K562 (cell line): Measurements from ENCODE around the gene GDAP1L1. TPM values are rescaled to one million over a fixed set of nuclear protein-coding genes. Genes with fewer than 3 reads are reported as not detected.

ENCODE experiments used
- ATAC-seq: fragments of 200-7000 bp; cut with Tn5 transposase; 3 replicates; pipeline ENCODE4 v1.9.1; 2020; ENCODE audit warnings: moderate library complexity
- BruUV-seq: library from RNA; stranded (reverse); fragments of 400-500 nt; replicated peaks from 2 replicates; lab custom pipeline; 2021; lab: Mats Ljungman, UMichigan
- CTCF ChIA-PET: fragments of 300-600 bp; formaldehyde crosslinking; extraction: SDS; loops from one replicate; lab custom pipeline; 2021; ENCODE audit warnings: low intra/inter-chr PET ratio; lab: Yijun Ruan, JAX
- POLR2A ChIA-PET: fragments of 300-600, 350-650 bp; sonication (Branson Sonifier 250); formaldehyde crosslinking; extraction: SDS; loops from one replicate; lab custom pipeline; 2021; ENCODE audit warnings: antibody characterized with exemption, inconsistent platforms; lab: Yijun Ruan, JAX
- DNase-seq, 4 experiments: peaks; one replicate each; pipeline versions ENCODE4 v3.0.0 to v3.0.0-alpha.2; 2011 to 2018; ENCODE audit warnings: low spot score in 3 of 4, mixed read lengths in 3 of 4; ENCODE audit errors: extremely low read depth in 1 of 4
- FAIRE-seq: peaks from 2 replicates; lab custom pipeline; 2011; peaks lifted over from hg19 to GRCh38; lab: Jason Lieb, UNC
- H2AFZ ChIP-seq: 2 replicates; pipeline ENCODE4 v1.6.0; 2011; ENCODE audit warnings: low read depth, low read length, control low read depth, inconsistent platforms
- H3K27ac ChIP-seq: fragments of 200-600 bp; 3 replicates; pipeline ENCODE4 v1.8.0; 2011; ENCODE audit warnings: low read depth, mild to moderate bottlenecking, control low read depth, inconsistent platforms, low read length, moderate library complexity, mixed read lengths; ENCODE audit errors: extremely low read depth
- H3K27me3 ChIP-seq, 2 experiments: fragments of 300-600 bp in 1 of 2; 2 replicates in 1 of 2; 3 replicates in 1 of 2; pipeline versions ENCODE4 v1.6.0 to v1.8.0; 2011; ENCODE audit warnings: inconsistent platforms in 2 of 2, low read length in 2 of 2, mild to moderate bottlenecking in 1 of 2, mixed read lengths in 1 of 2, moderate library complexity in 1 of 2; ENCODE audit not compliant: control insufficient read depth in 2 of 2, insufficient read depth in 2 of 2
- H3K36me3 ChIP-seq: fragments of 300-600 bp; 3 replicates; pipeline ENCODE4 v1.8.0; 2011; ENCODE audit warnings: mild to moderate bottlenecking, low read length, inconsistent platforms; ENCODE audit not compliant: control insufficient read depth, insufficient read depth
- H3K4me1 ChIP-seq, 2 experiments: fragments of 200-600 bp in 1 of 2; replicated peaks in 1 of 2; 2 replicates in 1 of 2; 3 replicates in 1 of 2; pipeline versions ENCODE4 v1.5.1 to v1.8.0; 2011; ENCODE audit warnings: inconsistent platforms in 2 of 2, low read length in 2 of 2, mild to moderate bottlenecking in 1 of 2, mixed read lengths in 1 of 2, moderate library complexity in 1 of 2; ENCODE audit not compliant: control insufficient read depth in 2 of 2, insufficient read depth in 2 of 2
- H3K4me2 ChIP-seq: 2 replicates; pipeline ENCODE4 v1.6.1; 2011; ENCODE audit warnings: low read length, control low read depth, inconsistent platforms, mixed read lengths; ENCODE audit not compliant: insufficient read depth
- H3K4me3 ChIP-seq: fragments of 200-600 bp; sonication (generic), shearing (Covaris generic); 2 replicates; pipeline ENCODE4 v1.5.1; 2016; ENCODE audit warnings: control low read depth, inconsistent platforms
- H3K79me2 ChIP-seq: fragments of 200-600 bp; 3 replicates; pipeline ENCODE4 v1.8.0; 2011; ENCODE audit warnings: low read length, inconsistent platforms; ENCODE audit not compliant: control insufficient read depth, insufficient read depth
- H3K9ac ChIP-seq, 2 experiments: 2 replicates each; pipeline versions ENCODE4 v1.6.0 to v1.6.1; 2011; ENCODE audit warnings: low read depth in 2 of 2, low read length in 2 of 2, control low read depth in 1 of 2, inconsistent platforms in 1 of 2, mild to moderate bottlenecking in 1 of 2, mixed read lengths in 1 of 2; ENCODE audit not compliant: insufficient read depth in 1 of 2
- H3K9me1 ChIP-seq: one replicate; pipeline ENCODE4 v1.6.0; 2011; ENCODE audit warnings: inconsistent platforms, mild to moderate bottlenecking, low read length, moderate library complexity; ENCODE audit not compliant: control insufficient read depth, insufficient read depth
- H3K9me3 ChIP-seq: replicated peaks from 2 replicates; pipeline ENCODE4 v1.5.1; 2011; ENCODE audit warnings: low read depth, low read length, inconsistent platforms; ENCODE audit not compliant: control insufficient read depth, insufficient read depth
- H4K20me1 ChIP-seq: replicated peaks from 2 replicates; pipeline ENCODE4 v1.6.1; 2011; ENCODE audit warnings: low read length, inconsistent platforms, mixed read lengths; ENCODE audit not compliant: control insufficient read depth, insufficient read depth
- ARID2 ChIP-seq: fragments of 450-650 bp; IDR thresholded peaks from 2 replicates; pipeline ENCODE4 v1.6.1; 2017; ENCODE audit warnings: antibody characterized with exemption, mild to moderate bottlenecking
- C11orf30 ChIP-seq: fragments of 450-650 bp; IDR thresholded peaks from 2 replicates; pipeline ENCODE4 v1.6.1; 2016; ENCODE audit warnings: low read depth, mild to moderate bottlenecking
- CC2D1A ChIP-seq: fragments of 450-650 bp; IDR thresholded peaks from 2 replicates; pipeline ENCODE4 v1.6.1; 2017; ENCODE audit warnings: mild to moderate bottlenecking
- CEBPG ChIP-seq, 3 experiments: fragments of 200-800 bp in 1 of 3; sonication (Bioruptor generic) in 1 of 3; sonication (generic) in 1 of 3; formaldehyde crosslinking in 1 of 3; IDR thresholded peaks in 2 of 3; conservative IDR thresholded peaks in 1 of 3; 2 replicates each; pipeline versions ENCODE4 v1.6.1 to v1.8.0; 2016 to 2022; ENCODE audit warnings: missing compliant biosample characterization in 2 of 3, missing genetic modification characterization in 2 of 3, mild to moderate bottlenecking in 1 of 3, missing genetic modification reagents in 1 of 3
- MIER1 ChIP-seq: fragments of 450-650 bp; IDR thresholded peaks from 2 replicates; pipeline ENCODE4 v1.6.1; 2016; ENCODE audit warnings: antibody characterized with exemption, mild to moderate bottlenecking, low read depth
- MXI1 ChIP-seq: IDR thresholded peaks from 2 replicates; pipeline ENCODE4 v1.6.1; 2011; ENCODE audit warnings: low read depth, mild to moderate bottlenecking, improper control_type of control experiment, low read length
- SMARCE1 ChIP-seq: fragments of 450-650 bp; IDR thresholded peaks from 2 replicates; pipeline ENCODE4 v1.7.1; 2016; ENCODE audit warnings: mild to moderate bottlenecking
- THRAP3 ChIP-seq: fragments of 450-650 bp; IDR thresholded peaks from 2 replicates; pipeline ENCODE4 v1.6.1; 2016; ENCODE audit warnings: mild to moderate bottlenecking, inconsistent platforms, borderline replicate concordance
- ZBTB33 ChIP-seq: sonication (generic); formaldehyde crosslinking; IDR thresholded peaks from 2 replicates; pipeline ENCODE4 v1.8.1; 2023; ENCODE audit warnings: mild to moderate bottlenecking, missing genetic modification reagents
- ZBTB7A ChIP-seq: IDR thresholded peaks from 2 replicates; pipeline ENCODE4 v1.6.1; 2011; ENCODE audit warnings: low read depth, mild to moderate bottlenecking, low read length, moderate library complexity, borderline replicate concordance; ENCODE audit not compliant: control insufficient read depth
- ZNF57 ChIP-seq: fragments of 450-650 bp; formaldehyde crosslinking; IDR thresholded peaks from 2 replicates; pipeline ENCODE4 v1.4.0; 2020; ENCODE audit warnings: mild to moderate bottlenecking, moderate library complexity
- ZNF695 ChIP-seq: fragments of 450-650 bp; formaldehyde crosslinking; IDR thresholded peaks from 2 replicates; pipeline ENCODE4 v1.4.0; 2020; ENCODE audit warnings: mild to moderate bottlenecking, moderate library complexity
- WGBS: fragments of 100-300 bp; shearing (Covaris generic); methylation state at CpG from one replicate; pipeline ENCODE4 v1.1.6; 2016; ENCODE audit warnings: low coverage, mixed read lengths; ENCODE audit not compliant: insufficient coverage; ENCODE audit errors: missing lambda C conversion rate; 5-methylcytosine and 5-hydroxymethylcytosine counted together
- in situ Hi-C: fragments of 300-500 bp; cut with MboI; formaldehyde crosslinking; loops from 4 replicates; pipeline ENCODE4 v1.15.0; 2018; ENCODE audit warnings: inconsistent platforms, mixed read lengths
- intact Hi-C: fragments of 100-400 bp; cut with micrococcal nuclease; formaldehyde crosslinking; loops from 2 replicates; pipeline ENCODE4 v1.14.2; 2022
- polyA plus RNA-seq, 8 experiments: library from polyadenylated mRNA; depleted of rRNA in 4 of 8; stranded (reverse) in 5 of 8; unstranded in 3 of 8; fragments of >200 nt; fragmentation: Nextera tagmentation in 2 of 8; fragmentation: Illumina TruSeq in 1 of 8; extraction: Ambion mirVana in 2 of 8; extraction: Trizol in 1 of 8; gene quantifications; 2 replicates each; pipeline versions ENCODE4 v1.2.1 to v1.2.3, GENCODE V29; 2011 to 2014; ENCODE audit warnings: inconsistent platforms in 1 of 8, missing spikeins in 1 of 8
- total RNA-seq, 7 experiments: library from RNA; depleted of rRNA in 6 of 7; stranded (reverse); fragments of >200 nt in 6 of 7; fragmentation: Illumina TruSeq in 2 of 7; extraction: Trizol in 2 of 7; gene quantifications; 2 replicates each; pipeline versions ENCODE4 v1.2.1 to v1.2.3, GENCODE V29; 2011 to 2021; ENCODE audit warnings: low replicate concordance in 1 of 7
- TF ChIP-seq, protein P1 (sequence below), 2 experiments: fragments of 450-650 bp; IDR thresholded peaks; 2 replicates each; pipeline ENCODE4 v1.6.1; 2016

The GDAP1L1 gene
- total and polyA plus RNA-seq, 9 of the 15 experiments (the other 6 are each of a cell fraction or from before 2014, with no cell fraction given): 0.06 to 0.40 (median 0.19) TPM; not detected in 5

DNA sequence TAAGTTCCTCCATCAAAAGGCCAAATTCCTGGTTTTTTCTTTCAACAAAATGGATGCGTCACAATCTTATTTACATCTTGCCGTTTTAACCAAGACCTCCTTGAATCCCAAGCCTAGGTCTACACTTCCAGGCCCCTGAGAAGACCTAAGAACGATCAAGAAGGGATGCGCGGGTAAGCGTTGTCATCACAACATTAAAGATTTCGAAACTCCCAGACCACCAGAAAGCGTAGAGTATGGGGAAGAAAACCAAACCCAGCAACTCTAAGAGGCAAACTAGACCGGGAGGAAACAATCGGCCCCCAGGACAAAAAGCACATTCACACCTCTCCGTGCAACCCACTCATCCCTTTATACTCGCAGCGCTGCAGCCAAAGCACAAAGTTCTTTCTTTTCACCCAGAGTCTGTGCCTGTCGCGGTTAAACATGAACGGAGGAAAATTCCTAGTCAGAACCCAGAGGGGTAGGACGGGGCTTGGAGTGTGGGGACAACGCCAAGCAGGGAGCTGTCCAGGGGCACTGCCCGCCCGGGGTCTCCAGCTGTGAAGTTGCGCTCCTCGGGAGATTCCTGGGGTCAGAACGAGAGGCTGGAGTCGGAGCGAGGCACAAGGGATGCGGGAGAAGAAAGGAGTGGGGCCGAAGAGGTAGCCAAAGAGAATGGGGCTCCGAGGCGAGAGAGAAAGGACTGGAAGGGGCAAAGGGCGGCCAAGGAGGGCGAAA is 37.3 kb upstream of the GDAP1L1 start:
- peaks cover 13% of the 10 kb centered on the region; the same call in 2 of the 3 replicates for H3K36me3 ChIP-seq
- ChIA-PET CTCF (no interaction called here), POLR2A (interaction anchor here (0.8 to 1.4 kb wide), 3 partner anchors 9 to 175 kb away, joined by 3 to 6 read pairs (median 4); no protein-coding TSS in a partner anchor)
- peak overlapping the region; percentile 85 for H2AFZ ChIP-seq
- 0 out of 2 replicates have a peak, but pooled peaks cover 4% of the 10 kb centered on the region for H4K20me1 ChIP-seq
- H3K27ac ChIP-seq: peak overlapping the region; percentile 92
- in situ Hi-C loops (loop anchor here (5.0 to 10.0 kb wide), 3 partner anchors 172 to 395 kb away; no protein-coding TSS in a partner anchor), intact Hi-C loops (no loop called here)
- H3K79me2 ChIP-seq: peaks cover 45% of the 10 kb centered on the region
- 0% methylated on average over 28 of the region's 31 CpGs for WGBS
- peak in 1 of 4 experiments; percentile 21 for DNase-seq
- peak; percentile 8 for ATAC-seq
- H3K27me3 ChIP-seq: no peaks in the 10 kb centered on the region
- no peaks in the 10 kb centered on the region for H3K9me1 ChIP-seq
- FAIRE-seq: peak; percentile 70
- H3K4me3 ChIP-seq: peak overlapping the region; percentile 94
- peak overlapping the region; percentile 93 for H3K4me2 ChIP-seq
- H3K4me1 ChIP-seq: peaks cover 17 to 24% of the 10 kb centered on the region in 2 experiments
- H3K9ac ChIP-seq: peak overlapping the region; percentile 82 to 97
- no peaks in the 10 kb centered on the region for H3K9me3 ChIP-seq
- BruUV-seq: no TSS peak
- TF ChIP-seq C11orf30 (no peak), ZNF57 (CRISPR knock-in tag) (no peak), ARID2 (0 out of 2 replicates have a peak, but pooled peaks have one; percentile 21), THRAP3 (no peak), MXI1 (no peak), ZBTB33 (no peak), ZNF695 (CRISPR knock-in tag) (no peak), MIER1 (peak; percentile 77), CC2D1A (no peak), SMARCE1 (peak; percentile 83), CEBPG (CRISPR knock-in tag; IDR thresholded peaks at IDR 0.05) (no peak), CEBPG (tag; conservative IDR thresholded peaks at IDR 0.05 in 1 of 2, IDR thresholded peaks at IDR 0.05 in 1 of 2) (no peak), ZBTB7A (no peak)
- TF ChIP-seq, protein P1, sequence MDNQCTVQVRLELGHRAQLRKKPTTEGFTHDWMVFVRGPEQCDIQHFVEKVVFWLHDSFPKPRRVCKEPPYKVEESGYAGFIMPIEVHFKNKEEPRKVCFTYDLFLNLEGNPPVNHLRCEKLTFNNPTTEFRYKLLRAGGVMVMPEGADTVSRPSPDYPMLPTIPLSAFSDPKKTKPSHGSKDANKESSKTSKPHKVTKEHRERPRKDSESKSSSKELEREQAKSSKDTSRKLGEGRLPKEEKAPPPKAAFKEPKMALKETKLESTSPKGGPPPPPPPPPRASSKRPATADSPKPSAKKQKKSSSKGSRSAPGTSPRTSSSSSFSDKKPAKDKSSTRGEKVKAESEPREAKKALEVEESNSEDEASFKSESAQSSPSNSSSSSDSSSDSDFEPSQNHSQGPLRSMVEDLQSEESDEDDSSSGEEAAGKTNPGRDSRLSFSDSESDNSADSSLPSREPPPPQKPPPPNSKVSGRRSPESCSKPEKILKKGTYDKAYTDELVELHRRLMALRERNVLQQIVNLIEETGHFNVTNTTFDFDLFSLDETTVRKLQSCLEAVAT (IDR thresholded peaks at IDR 0.05): no peak
